ENCODE measurements around the gene TUBGCP4.
A peak's percentile ranks its signal among the peaks of the same experiment; 100 is the strongest.

The TUBGCP4 gene

DNA sequence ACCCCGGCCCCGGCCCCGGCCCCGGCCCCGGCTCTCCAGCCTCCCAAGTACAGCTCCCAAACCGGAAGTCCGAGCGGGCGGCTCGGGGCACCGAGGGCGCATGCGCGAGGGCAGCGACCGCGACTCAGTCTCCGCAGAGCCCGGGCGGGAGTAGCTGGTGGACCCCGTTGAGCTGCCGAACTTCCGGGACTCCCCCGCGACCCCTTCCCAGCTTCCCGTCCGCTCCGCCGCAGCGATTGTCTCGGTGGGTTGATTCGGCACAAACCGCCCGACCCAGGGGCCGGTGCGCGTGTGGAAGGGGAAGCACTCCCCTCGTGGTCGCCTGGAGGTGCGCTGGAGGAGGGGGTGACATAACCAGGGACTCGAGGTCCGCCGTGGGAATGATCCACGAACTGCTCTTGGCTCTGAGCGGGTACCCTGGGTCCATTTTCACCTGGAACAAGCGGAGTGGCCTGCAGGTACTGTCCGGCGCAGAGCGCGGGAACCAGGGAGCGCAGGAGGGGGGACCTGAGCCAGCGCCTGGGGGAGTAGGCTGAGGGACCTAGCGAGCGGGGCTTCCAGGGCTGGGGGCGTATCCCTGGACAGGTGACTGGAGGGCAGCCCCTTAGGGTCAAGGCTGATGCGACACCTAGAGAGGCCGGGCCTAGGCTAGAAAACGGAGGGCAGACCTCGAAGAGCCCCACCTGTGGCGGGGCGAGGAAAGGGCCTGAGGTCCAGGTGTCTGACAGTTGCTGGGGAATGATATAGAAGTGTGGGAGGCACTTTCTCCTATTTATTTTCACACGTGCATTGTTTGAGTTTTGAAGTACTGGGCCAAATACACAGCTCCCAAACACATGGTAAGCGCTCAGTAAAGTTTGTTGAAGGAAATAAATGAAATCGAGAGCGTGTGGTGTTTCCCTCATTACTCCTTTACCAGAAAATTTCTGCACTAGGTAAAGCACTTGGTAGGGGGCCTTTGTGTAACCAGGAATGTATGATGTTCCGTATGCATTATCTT is at the start of gene TUBGCP4, which contains the start of gene ZSCAN29 (continued):
- TF ChIP-seq ZFP3 (tag by site-specific recombination; IDR thresholded peaks at IDR 0.05; ENCODE audit: low read depth) (no peak), ZXDB (tag by site-specific recombination; IDR thresholded peaks at IDR 0.05) (peak; percentile 94), ZNF335 (tag by site-specific recombination; conservative IDR thresholded peaks at IDR 0.05) (peak; percentile 91), ZIC2 (tag by site-specific recombination; IDR thresholded peaks at IDR 0.05) (0 out of 2 replicates have a peak, but pooled peaks have one; percentile 12), FEZF1 (tag by site-specific recombination; IDR thresholded peaks at IDR 0.05) (no peak), OVOL3 (tag by site-specific recombination; IDR thresholded peaks at IDR 0.05) (0 out of 2 replicates have a peak, but pooled peaks have one; percentile 32), ZNF112 (tag by site-specific recombination; IDR thresholded peaks at IDR 0.05) (no peak), ZNF24 (tag by site-specific recombination; IDR thresholded peaks at IDR 0.05) (no peak), SP7 (tag by site-specific recombination; IDR thresholded peaks at IDR 0.05) (0 out of 2 replicates have a peak, but pooled peaks have one; percentile 37), ZEB2 (tag by site-specific recombination; IDR thresholded peaks at IDR 0.05) (peak; percentile 46), YY1 (tag by site-specific recombination; IDR thresholded peaks at IDR 0.05) (no peak), ZNF391 (tag by site-specific recombination; IDR thresholded peaks at IDR 0.05; ENCODE audit: borderline replicate concordance, low read depth) (peak; percentile 44; the same call in 1 of the 2 replicates), SCRT2 (tag by site-specific recombination; IDR thresholded peaks at IDR 0.05) (peak; percentile 88), KLF16 (tag by site-specific recombination; IDR thresholded peaks at IDR 0.05) (0 out of 2 replicates have a peak, but pooled peaks have one; percentile 23), ZFP69B (tag by site-specific recombination; IDR thresholded peaks at IDR 0.05) (peak; percentile 95), ZFP37 (tag by site-specific recombination; IDR thresholded peaks at IDR 0.05) (no peak; the same call in 1 of the 2 replicates), SP2 (tag by site-specific recombination; IDR thresholded peaks at IDR 0.05) (peak; percentile 33; the same call in 1 of the 2 replicates), ZNF311 (tag by site-specific recombination; IDR thresholded peaks at IDR 0.05; ENCODE audit: borderline replicate concordance) (no peak), ZBTB17 (tag by site-specific recombination; IDR thresholded peaks at IDR 0.05) (peak; percentile 41), SCRT1 (tag by site-specific recombination; IDR thresholded peaks at IDR 0.05; ENCODE audit: borderline replicate concordance) (peak; percentile 57; the same call in 1 of the 2 replicates), ZNF292 (tag by site-specific recombination; IDR thresholded peaks at IDR 0.05; ENCODE audit: borderline replicate concordance, low read depth) (no peak)
- TF ChIP-seq, protein P1, sequence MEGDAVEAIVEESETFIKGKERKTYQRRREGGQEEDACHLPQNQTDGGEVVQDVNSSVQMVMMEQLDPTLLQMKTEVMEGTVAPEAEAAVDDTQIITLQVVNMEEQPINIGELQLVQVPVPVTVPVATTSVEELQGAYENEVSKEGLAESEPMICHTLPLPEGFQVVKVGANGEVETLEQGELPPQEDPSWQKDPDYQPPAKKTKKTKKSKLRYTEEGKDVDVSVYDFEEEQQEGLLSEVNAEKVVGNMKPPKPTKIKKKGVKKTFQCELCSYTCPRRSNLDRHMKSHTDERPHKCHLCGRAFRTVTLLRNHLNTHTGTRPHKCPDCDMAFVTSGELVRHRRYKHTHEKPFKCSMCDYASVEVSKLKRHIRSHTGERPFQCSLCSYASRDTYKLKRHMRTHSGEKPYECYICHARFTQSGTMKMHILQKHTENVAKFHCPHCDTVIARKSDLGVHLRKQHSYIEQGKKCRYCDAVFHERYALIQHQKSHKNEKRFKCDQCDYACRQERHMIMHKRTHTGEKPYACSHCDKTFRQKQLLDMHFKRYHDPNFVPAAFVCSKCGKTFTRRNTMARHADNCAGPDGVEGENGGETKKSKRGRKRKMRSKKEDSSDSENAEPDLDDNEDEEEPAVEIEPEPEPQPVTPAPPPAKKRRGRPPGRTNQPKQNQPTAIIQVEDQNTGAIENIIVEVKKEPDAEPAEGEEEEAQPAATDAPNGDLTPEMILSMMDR (tag by site-specific recombination; IDR thresholded peaks at IDR 0.05): peak; percentile 68
- TF ChIP-seq, protein P2, sequence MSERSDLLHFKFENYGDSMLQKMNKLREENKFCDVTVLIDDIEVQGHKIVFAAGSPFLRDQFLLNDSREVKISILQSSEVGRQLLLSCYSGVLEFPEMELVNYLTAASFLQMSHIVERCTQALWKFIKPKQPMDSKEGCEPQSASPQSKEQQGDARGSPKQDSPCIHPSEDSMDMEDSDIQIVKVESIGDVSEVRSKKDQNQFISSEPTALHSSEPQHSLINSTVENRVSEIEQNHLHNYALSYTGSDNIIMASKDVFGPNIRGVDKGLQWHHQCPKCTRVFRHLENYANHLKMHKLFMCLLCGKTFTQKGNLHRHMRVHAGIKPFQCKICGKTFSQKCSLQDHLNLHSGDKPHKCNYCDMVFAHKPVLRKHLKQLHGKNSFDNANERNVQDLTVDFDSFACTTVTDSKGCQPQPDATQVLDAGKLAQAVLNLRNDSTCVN (tag by site-specific recombination; optimal IDR thresholded peaks at IDR 0.05): peak; percentile 46
- TF ChIP-seq, protein P3, sequence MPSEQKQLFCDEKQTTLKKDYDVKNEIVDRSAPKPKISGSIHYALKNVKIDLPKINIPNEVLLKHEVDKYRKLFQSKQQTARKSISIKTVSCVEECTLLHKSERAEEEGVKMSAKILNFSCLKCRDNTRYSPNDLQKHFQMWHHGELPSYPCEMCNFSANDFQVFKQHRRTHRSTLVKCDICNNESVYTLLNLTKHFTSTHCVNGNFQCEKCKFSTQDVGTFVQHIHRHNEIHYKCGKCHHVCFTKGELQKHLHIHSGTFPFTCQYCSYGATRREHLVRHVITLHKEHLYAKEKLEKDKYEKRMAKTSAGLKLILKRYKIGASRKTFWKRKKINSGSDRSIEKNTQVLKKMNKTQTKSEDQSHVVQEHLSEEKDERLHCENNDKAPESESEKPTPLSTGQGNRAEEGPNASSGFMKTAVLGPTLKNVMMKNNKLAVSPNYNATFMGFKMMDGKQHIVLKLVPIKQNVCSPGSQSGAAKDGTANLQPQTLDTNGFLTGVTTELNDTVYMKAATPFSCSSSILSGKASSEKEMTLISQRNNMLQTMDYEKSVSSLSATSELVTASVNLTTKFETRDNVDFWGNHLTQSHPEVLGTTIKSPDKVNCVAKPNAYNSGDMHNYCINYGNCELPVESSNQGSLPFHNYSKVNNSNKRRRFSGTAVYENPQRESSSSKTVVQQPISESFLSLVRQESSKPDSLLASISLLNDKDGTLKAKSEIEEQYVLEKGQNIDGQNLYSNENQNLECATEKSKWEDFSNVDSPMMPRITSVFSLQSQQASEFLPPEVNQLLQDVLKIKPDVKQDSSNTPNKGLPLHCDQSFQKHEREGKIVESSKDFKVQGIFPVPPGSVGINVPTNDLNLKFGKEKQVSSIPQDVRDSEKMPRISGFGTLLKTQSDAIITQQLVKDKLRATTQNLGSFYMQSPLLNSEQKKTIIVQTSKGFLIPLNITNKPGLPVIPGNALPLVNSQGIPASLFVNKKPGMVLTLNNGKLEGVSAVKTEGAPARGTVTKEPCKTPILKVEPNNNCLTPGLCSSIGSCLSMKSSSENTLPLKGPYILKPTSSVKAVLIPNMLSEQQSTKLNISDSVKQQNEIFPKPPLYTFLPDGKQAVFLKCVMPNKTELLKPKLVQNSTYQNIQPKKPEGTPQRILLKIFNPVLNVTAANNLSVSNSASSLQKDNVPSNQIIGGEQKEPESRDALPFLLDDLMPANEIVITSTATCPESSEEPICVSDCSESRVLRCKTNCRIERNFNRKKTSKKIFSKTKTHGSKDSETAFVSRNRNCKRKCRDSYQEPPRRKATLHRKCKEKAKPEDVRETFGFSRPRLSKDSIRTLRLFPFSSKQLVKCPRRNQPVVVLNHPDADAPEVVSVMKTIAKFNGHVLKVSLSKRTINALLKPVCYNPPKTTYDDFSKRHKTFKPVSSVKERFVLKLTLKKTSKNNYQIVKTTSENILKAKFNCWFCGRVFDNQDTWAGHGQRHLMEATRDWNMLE (tag by site-specific recombination; conservative IDR thresholded peaks at IDR 0.05; ENCODE audit: low read depth): no peak
- TF ChIP-seq, protein P4, sequence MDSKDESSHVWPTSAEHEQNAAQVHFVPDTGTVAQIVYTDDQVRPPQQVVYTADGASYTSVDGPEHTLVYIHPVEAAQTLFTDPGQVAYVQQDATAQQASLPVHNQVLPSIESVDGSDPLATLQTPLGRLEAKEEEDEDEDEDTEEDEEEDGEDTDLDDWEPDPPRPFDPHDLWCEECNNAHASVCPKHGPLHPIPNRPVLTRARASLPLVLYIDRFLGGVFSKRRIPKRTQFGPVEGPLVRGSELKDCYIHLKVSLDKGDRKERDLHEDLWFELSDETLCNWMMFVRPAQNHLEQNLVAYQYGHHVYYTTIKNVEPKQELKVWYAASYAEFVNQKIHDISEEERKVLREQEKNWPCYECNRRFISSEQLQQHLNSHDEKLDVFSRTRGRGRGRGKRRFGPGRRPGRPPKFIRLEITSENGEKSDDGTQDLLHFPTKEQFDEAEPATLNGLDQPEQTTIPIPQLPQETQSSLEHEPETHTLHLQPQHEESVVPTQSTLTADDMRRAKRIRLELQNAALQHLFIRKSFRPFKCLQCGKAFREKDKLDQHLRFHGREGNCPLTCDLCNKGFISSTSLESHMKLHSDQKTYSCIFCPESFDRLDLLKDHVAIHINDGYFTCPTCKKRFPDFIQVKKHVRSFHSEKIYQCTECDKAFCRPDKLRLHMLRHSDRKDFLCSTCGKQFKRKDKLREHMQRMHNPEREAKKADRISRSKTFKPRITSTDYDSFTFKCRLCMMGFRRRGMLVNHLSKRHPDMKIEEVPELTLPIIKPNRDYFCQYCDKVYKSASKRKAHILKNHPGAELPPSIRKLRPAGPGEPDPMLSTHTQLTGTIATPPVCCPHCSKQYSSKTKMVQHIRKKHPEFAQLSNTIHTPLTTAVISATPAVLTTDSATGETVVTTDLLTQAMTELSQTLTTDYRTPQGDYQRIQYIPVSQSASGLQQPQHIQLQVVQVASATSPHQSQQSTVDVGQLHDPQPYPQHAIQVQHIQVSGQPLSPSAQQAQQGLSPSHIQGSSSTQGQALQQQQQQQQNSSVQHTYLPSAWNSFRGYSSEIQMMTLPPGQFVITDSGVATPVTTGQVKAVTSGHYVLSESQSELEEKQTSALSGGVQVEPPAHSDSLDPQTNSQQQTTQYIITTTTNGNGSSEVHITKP (tag by site-specific recombination; IDR thresholded peaks at IDR 0.05): peak; percentile 58

All from HEK293 (cell line).